HepG2 (cell line): Measurements from ENCODE around the gene SAP30. TPM values are rescaled to one million over a fixed set of nuclear protein-coding genes. Genes with fewer than 3 reads are reported as not detected.
A peak's percentile ranks its signal among the peaks of the same experiment; 100 is the strongest.

Experiments
- ARID2 ChIP-seq: sonication (generic); formaldehyde crosslinking; IDR thresholded peaks from 2 replicates; pipeline ENCODE4 v1.8.1; 2022; ENCODE audit warnings: mild to moderate bottlenecking, missing genetic modification reagents, borderline replicate concordance
- ETV6 ChIP-seq: sonication (generic); formaldehyde crosslinking; conservative IDR thresholded peaks from 2 replicates; pipeline ENCODE4 v1.4.0; 2020; ENCODE audit warnings: missing genetic modification reagents
- MIER2 ChIP-seq: IDR thresholded peaks from 2 replicates; pipeline ENCODE4 v1.6.1; 2016; ENCODE audit warnings: missing biosample characterization, missing genetic modification reagents
- PCBP2 ChIP-seq: fragments of 200-400 bp; formaldehyde crosslinking; optimal IDR thresholded peaks from 2 replicates; pipeline ENCODE3; 2018; ENCODE audit warnings: low read length, low read depth; ENCODE audit not compliant: poor library complexity, severe bottlenecking
- TAF15 ChIP-seq: fragments of 200-400 bp; formaldehyde crosslinking; IDR thresholded peaks from one replicate; pipeline ENCODE4 v1.6.1; 2018; ENCODE audit warnings: mild to moderate bottlenecking, low read depth, low read length; ENCODE audit not compliant: poor library complexity, severe bottlenecking
- ZBTB7A ChIP-seq: sonication (generic); formaldehyde crosslinking; IDR thresholded peaks from 2 replicates; pipeline ENCODE4 v1.8.0; 2022; ENCODE audit warnings: mild to moderate bottlenecking, missing genetic modification reagents
- ZFP37 ChIP-seq: sonication (generic); formaldehyde crosslinking; IDR thresholded peaks from 2 replicates; pipeline ENCODE4 v1.4.0; 2020; ENCODE audit warnings: missing genetic modification reagents, borderline replicate concordance
- ZNF318 ChIP-seq: sonication (generic); formaldehyde crosslinking; IDR thresholded peaks from 2 replicates; pipeline ENCODE4 v1.4.0; 2020; ENCODE audit warnings: mild to moderate bottlenecking, missing genetic modification reagents
- ZNF513 ChIP-seq: sonication (generic); formaldehyde crosslinking; conservative IDR thresholded peaks from 2 replicates; pipeline ENCODE4 v1.5.0; 2020; ENCODE audit warnings: missing genetic modification reagents
- ZNF878 ChIP-seq: sonication (generic); formaldehyde crosslinking; IDR thresholded peaks from 2 replicates; pipeline ENCODE4 v1.8.1; 2023; ENCODE audit warnings: mild to moderate bottlenecking, missing genetic modification reagents, moderate library complexity
- polyA plus RNA-seq, 8 experiments: library from polyadenylated mRNA; depleted of rRNA in 3 of 8; stranded (reverse) in 7 of 8; unstranded in 1 of 8; fragments of >200 nt; fragmentation: Illumina TruSeq in 4 of 8; extraction: Trizol in 4 of 8; gene quantifications; 2 replicates each; pipeline versions ENCODE4 v1.2.1 to v1.2.3, GENCODE V29; 2011 to 2016; ENCODE audit warnings: low read depth in 4 of 8, missing spikeins in 1 of 8, mixed read lengths in 1 of 8; ENCODE audit not compliant: insufficient read depth in 1 of 8
- total RNA-seq, 5 experiments: library from RNA; depleted of rRNA; stranded (reverse); fragments of >200 nt; fragmentation: Illumina TruSeq; extraction: Trizol; gene quantifications; 2 replicates each; pipeline ENCODE4 v1.2.3, GENCODE V29; 2016; ENCODE audit warnings: low read depth in 1 of 5
- TF ChIP-seq, protein P1 (sequence below): sonication (generic); formaldehyde crosslinking; IDR thresholded peaks from 2 replicates; pipeline ENCODE4 v1.4.0; 2020; ENCODE audit warnings: missing genetic modification reagents, borderline replicate concordance
- TF ChIP-seq, protein P2 (sequence below): sonication (generic); formaldehyde crosslinking; IDR thresholded peaks from 2 replicates; pipeline ENCODE4 v1.5.0; 2020; ENCODE audit warnings: missing genetic modification reagents

The SAP30 gene
- total and polyA plus RNA-seq, 2 of the 13 experiments (the other 11 are each of a cell fraction or from before 2014, with no cell fraction given), result 14.2 to 25.1 TPM

DNA sequence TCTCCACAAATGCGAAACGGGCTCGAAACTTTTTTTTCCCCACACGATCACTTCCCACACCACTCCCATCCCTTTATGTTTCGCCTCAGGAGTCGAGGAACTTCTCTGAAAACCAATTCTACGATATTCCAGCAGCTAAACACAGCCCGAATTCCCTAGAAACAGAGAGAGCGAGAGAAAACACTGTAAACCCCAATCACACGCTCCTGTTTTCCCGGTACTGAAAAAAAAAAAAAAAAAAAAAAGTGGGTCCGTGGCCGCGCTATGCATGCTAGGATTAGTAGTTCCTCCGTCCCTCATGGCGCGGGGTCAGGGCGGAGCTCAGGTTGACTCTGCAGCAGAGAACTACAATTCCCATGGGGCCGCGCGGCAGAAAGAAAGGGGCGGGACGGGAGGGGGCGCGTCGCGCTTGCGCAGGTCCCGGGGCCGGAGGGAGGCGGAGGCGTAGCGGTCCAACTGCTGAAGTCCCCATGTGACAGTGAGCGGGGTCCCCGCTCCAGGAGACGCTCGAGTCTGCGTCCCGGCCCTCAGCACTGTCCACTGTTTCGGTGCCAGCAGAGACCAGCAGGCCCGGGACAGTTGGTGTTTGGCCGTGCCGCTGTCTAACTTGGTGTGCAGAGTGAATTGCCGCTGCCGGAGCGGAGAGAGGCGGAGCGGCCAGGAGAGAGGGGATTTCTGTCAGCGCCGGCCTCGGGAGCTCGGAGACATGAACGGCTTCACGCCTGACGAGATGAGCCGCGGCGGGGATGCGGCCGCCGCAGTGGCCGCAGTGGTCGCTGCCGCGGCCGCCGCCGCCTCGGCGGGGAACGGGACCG lies at the start of gene SAP30 (continued):
- TF ChIP-seq ZNF878 (CRISPR knock-in tag) (peak; percentile 69; the same call in 1 of the 2 replicates), TAF15 (no peak), ARID2 (no peak), ZFP37 (CRISPR knock-in tag) (no peak), PCBP2 (no peak), ETV6 (no peak), ZBTB7A (CRISPR knock-in tag) (no peak), ZNF513 (CRISPR knock-in tag) (no peak), MIER2 (CRISPR knock-in tag) (0 out of 2 replicates have a peak, but pooled peaks have one; percentile 38), ZNF318 (no peak; the same call in 1 of the 2 replicates)
- TF ChIP-seq, protein P1, sequence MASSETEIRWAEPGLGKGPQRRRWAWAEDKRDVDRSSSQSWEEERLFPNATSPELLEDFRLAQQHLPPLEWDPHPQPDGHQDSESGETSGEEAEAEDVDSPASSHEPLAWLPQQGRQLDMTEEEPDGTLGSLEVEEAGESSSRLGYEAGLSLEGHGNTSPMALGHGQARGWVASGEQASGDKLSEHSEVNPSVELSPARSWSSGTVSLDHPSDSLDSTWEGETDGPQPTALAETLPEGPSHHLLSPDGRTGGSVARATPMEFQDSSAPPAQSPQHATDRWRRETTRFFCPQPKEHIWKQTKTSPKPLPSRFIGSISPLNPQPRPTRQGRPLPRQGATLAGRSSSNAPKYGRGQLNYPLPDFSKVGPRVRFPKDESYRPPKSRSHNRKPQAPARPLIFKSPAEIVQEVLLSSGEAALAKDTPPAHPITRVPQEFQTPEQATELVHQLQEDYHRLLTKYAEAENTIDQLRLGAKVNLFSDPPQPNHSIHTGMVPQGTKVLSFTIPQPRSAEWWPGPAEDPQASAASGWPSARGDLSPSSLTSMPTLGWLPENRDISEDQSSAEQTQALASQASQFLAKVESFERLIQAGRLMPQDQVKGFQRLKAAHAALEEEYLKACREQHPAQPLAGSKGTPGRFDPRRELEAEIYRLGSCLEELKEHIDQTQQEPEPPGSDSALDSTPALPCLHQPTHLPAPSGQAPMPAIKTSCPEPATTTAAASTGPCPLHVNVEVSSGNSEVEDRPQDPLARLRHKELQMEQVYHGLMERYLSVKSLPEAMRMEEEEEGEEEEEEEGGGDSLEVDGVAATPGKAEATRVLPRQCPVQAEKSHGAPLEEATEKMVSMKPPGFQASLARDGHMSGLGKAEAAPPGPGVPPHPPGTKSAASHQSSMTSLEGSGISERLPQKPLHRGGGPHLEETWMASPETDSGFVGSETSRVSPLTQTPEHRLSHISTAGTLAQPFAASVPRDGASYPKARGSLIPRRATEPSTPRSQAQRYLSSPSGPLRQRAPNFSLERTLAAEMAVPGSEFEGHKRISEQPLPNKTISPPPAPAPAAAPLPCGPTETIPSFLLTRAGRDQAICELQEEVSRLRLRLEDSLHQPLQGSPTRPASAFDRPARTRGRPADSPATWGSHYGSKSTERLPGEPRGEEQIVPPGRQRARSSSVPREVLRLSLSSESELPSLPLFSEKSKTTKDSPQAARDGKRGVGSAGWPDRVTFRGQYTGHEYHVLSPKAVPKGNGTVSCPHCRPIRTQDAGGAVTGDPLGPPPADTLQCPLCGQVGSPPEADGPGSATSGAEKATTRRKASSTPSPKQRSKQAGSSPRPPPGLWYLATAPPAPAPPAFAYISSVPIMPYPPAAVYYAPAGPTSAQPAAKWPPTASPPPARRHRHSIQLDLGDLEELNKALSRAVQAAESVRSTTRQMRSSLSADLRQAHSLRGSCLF (CRISPR knock-in tag), result no peak
- TF ChIP-seq, protein P2, sequence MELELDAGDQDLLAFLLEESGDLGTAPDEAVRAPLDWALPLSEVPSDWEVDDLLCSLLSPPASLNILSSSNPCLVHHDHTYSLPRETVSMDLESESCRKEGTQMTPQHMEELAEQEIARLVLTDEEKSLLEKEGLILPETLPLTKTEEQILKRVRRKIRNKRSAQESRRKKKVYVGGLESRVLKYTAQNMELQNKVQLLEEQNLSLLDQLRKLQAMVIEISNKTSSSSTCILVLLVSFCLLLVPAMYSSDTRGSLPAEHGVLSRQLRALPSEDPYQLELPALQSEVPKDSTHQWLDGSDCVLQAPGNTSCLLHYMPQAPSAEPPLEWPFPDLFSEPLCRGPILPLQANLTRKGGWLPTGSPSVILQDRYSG (CRISPR knock-in tag), result no peak
